Psoas muscle (tissue), 8 donors: ENCODE results near the gene TSSK6. TPM values are rescaled to one million over a fixed set of nuclear protein-coding genes. Genes with fewer than 3 reads are reported as not detected.

Experiments
- ATAC-seq, 4 donors: fragments of 200-7000 bp; cut with Tn5 transposase; one replicate each; pipeline ENCODE4 v1.9.1; 2020; ENCODE audit warnings: moderate library complexity in 3 of 4, mild to moderate bottlenecking in 2 of 4
- DNase-seq, 2 donors: peaks; one replicate each; pipeline ENCODE4 v3.0.0-alpha.2; 2020
- H3K27ac ChIP-seq: fragments of 200-600 bp; one replicate; pipeline ENCODE4 v1.8.0; 2022
- H3K27me3 ChIP-seq, 3 donors: fragments of 200-600 bp in 1 of 3; one replicate each; pipeline versions ENCODE4 v1.6.1 to v1.8.0; 2013 to 2022; ENCODE audit warnings: low read length in 2 of 3, mild to moderate bottlenecking in 2 of 3, moderate library complexity in 1 of 3; ENCODE audit not compliant: insufficient read depth in 3 of 3
- H3K36me3 ChIP-seq, 2 donors: fragments of 200-600 bp in 1 of 2; one replicate each; pipeline versions ENCODE4 v1.6.1 to v1.8.0; 2013 to 2022; ENCODE audit warnings: low read depth in 1 of 2, mild to moderate bottlenecking in 1 of 2, moderate library complexity in 1 of 2; ENCODE audit not compliant: insufficient read depth in 1 of 2
- H3K4me1 ChIP-seq: fragments of 200-600 bp; one replicate; pipeline ENCODE4 v1.8.0; 2022
- H3K4me3 ChIP-seq: fragments of 200-600 bp; one replicate; pipeline ENCODE4 v1.8.0; 2022; ENCODE audit warnings: mild to moderate bottlenecking
- H3K9me3 ChIP-seq: fragments of 200-600 bp; one replicate; pipeline ENCODE4 v1.8.0; 2022
- WGBS, 3 donors: extraction: QIAGEN DNeasy Blood & Tissue Kit; methylation state at CpG; one replicate each; pipeline versions ENCODE4 v1.1.6 to v1.1.7; 2013; 5-methylcytosine and 5-hydroxymethylcytosine counted together
- intact Hi-C, 2 donors: fragments of 100-400 bp; cut with DNase I; formaldehyde crosslinking; loops; one replicate each; pipeline versions ENCODE4 v1.11.0 to v1.14.2; 2022
- polyA plus RNA-seq, 3 donors: library from polyadenylated mRNA; stranded (reverse); fragments of 200-250 nt; gene quantifications; one replicate each; pipeline ENCODE4 v1.2.3, GENCODE V29; 2013
- total RNA-seq, 4 donors: library from RNA; stranded (reverse); fragmentation: NEBNext Ultra II Directional in 2 of 4; extraction: Animal tissue kit (Norgen Biotek cat#: 25700) in 2 of 4; gene quantifications; one replicate each; pipeline versions ENCODE4 v1.2.1 to v1.2.4, GENCODE V29; 2021 to 2023
- TF ChIP-seq, protein P1 (sequence below): fragments of 200-600 bp; IDR thresholded peaks from one replicate; pipeline ENCODE4 v1.8.0; 2022; ENCODE audit warnings: antibody characterized with exemption
- donor health status: healthy with polysubstance abuse.
- donor health status: DM: no; HTN: no; CAD: no; lungs with moderate emphysema.
- donor health status: Bipolar disorder and iron deficiency.
- donor health status: healthy.
- donor health status: DM: yes; HTN: yes; CAD: no.
- donor health status: DM: no; HTN: no; CAD: no.
- donor health status: DM: no; HTN: no; CAD: no.
- donor health status: DM: yes; HTN: yes; CAD: no.

The TSSK6 gene
- total and polyA plus RNA-seq, 7 donors = 0.37 to 3.2 (median 0.99) TPM; not detected in 1

DNA sequence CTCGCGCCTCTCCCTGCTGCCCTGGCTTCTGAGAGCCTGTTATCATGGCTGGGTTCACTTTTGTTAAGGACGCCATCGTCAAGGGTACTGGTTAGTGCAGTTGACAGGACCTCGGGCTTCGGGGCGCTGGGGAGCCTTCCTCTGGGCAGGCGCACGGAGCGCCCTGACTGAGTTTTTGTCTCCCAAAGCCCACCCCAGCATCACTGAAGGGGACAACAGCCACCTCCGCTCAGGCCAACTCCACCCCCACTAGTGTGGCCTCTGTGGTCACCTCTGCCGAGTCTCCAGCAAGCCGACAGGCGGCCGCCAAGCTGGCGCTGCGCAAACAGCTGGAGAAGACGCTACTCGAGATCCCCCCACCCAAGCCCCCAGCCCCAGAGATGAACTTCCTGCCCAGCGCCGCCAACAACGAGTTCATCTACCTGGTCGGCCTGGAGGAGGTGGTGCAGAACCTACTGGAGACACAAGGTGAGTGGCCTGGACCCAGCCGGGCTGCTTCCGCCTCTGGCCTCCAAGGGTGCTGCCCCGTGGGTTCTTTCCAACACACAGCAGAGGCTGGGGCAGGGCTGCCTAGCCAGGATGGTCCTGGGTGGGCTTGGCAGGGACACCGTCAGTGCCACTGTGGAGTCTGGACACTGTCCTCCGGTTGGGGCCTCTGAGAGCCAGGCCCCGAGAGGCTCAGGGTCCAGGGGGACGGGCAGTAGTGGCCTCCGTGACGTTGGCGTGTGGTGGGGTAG is 16.9 kb downstream of the TSSK6 start:
- Histone ChIP-seq H3K27me3 (no peaks in the 10 kb centered on the region), H3K9me3 (no peaks in the 10 kb centered on the region), H3K4me1 (no peaks in the 10 kb centered on the region), H3K27ac (no peak overlapping the region), H3K36me3 (peaks cover 14 to 95% of the 10 kb centered on the region in 2 donors), H3K4me3 (no peak overlapping the region)
- intact Hi-C loops = no loop called here
- no peak for ATAC-seq
- TF ChIP-seq, protein P1, sequence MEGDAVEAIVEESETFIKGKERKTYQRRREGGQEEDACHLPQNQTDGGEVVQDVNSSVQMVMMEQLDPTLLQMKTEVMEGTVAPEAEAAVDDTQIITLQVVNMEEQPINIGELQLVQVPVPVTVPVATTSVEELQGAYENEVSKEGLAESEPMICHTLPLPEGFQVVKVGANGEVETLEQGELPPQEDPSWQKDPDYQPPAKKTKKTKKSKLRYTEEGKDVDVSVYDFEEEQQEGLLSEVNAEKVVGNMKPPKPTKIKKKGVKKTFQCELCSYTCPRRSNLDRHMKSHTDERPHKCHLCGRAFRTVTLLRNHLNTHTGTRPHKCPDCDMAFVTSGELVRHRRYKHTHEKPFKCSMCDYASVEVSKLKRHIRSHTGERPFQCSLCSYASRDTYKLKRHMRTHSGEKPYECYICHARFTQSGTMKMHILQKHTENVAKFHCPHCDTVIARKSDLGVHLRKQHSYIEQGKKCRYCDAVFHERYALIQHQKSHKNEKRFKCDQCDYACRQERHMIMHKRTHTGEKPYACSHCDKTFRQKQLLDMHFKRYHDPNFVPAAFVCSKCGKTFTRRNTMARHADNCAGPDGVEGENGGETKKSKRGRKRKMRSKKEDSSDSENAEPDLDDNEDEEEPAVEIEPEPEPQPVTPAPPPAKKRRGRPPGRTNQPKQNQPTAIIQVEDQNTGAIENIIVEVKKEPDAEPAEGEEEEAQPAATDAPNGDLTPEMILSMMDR = no peak
- WGBS, 3 donors = 92 to 93% (median 92%) methylated on average over 33 of the region's 33 CpGs
- DNase-seq = no peak

GRCh38 chr19:19495614-19496603 is 19.4 kb downstream of the TSSK6 start:
- TF ChIP-seq, protein P1 = no peak
- no peaks in the 10 kb centered on the region for H3K4me1 ChIP-seq

DNA sequence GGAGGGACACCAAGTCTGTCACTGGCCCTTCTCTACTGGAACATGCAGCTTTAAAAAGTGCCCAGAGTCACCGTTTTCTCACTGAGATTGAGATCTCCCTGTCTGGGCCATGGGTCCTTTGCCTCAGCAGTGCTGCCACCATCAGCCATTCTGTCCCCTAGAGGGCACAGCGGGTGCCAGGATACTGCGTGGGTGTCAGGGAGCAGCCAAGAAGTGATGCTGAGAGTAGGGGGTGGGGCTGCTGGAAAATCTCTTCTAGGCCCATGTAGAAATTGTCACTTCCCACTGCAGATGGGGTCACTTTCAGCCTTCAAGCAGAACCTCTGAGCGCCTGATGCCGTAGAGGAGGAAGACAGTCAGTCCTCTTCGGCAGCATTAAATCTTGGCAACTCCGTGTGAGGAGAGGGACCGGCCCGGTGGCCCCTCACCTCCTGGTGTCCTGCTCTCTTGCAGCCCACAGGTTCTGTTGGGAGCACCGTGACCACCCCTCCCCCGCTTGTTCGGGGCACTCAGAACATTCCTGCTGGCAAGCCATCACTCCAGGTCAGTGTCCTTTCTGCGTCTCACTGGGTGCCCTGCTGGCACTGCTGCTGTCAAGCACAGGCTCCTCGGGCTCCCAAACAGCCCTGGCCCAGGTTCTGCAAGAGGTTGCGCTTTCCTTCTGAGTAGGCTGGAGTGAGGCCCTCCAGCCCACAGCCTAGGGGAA is 21.4 kb downstream of the TSSK6 start:
- Histone ChIP-seq H3K4me1 (peaks cover 13% of the 10 kb centered on the region), H3K27ac (no peak overlapping the region), H3K9me3 (no peaks in the 10 kb centered on the region), H3K27me3 (no peaks in the 10 kb centered on the region), H3K36me3 (peaks cover 7 to 63% of the 10 kb centered on the region in 2 donors), H3K4me3 (no peak overlapping the region)
- intact Hi-C loops = no loop called here
- DNase-seq = no peak
- TF ChIP-seq, protein P1 = no peak
- no peak for ATAC-seq
- WGBS, 3 donors = 71 to 84% (median 72%) methylated on average over 14 to 15 of the region's 15 CpGs

More at GRCh38 chr19:19495614-19496603, 19.4 kb downstream of the TSSK6 start:
- no peaks in the 10 kb centered on the region for H3K27me3 ChIP-seq
- no peak overlapping the region for H3K4me3 ChIP-seq
- H3K27ac ChIP-seq = no peak overlapping the region
- peaks cover 10 to 82% of the 10 kb centered on the region in 2 donors for H3K36me3 ChIP-seq
- intact Hi-C loops = no loop called here
- ATAC-seq (no peak), DNase-seq (no peak)
- no peaks in the 10 kb centered on the region for H3K9me3 ChIP-seq
- WGBS, 3 donors = 90 to 96% (median 91%) methylated on average over 30 of the region's 30 CpGs

DNA sequence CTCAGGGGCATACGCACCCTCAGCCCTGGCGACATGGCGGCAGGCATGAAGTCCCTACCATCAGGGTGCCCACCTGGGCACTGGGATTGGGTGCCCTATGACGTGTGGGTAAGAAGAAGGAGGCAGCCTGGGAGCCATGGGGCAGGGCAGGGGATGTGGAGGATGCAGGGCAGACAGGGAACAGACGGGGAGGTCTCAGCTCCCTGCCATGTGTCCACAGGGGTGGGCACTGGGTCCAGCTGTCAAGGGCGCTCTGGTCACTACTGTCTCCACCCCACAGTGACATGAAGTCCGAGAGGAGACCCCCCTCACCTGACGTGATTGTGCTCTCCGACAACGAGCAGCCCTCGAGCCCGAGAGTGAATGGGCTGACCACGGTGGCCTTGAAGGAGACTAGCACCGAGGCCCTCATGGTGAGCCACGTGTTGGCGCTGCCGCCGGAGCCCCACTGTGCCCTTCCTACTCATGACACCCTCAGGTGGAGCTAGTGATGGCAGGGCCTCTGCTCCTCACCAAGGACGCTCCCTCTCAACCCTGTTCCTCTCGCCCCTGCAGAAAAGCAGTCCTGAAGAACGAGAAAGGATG is 23.2 kb downstream of the TSSK6 start:
- intact Hi-C loops = no loop called here
- DNase-seq = peak in 1 of 2 donors; percentile 40

More for the DNA sequence above, 23.2 kb downstream of the TSSK6 start:
- WGBS, 3 donors = 84 to 93% (median 86%) methylated on average over 21 of the region's 21 CpGs
- no peak overlapping the region for H3K27ac ChIP-seq
- H3K4me3 ChIP-seq = no peak overlapping the region
- TF ChIP-seq, protein P1 = no peak
- peaks cover 30% of the 10 kb centered on the region for H3K4me1 ChIP-seq
- no peaks in the 10 kb centered on the region for H3K27me3 ChIP-seq
- ATAC-seq = no peak
- no peaks in the 10 kb centered on the region for H3K9me3 ChIP-seq
- H3K36me3 ChIP-seq = peaks cover 0 to 45% of the 10 kb centered on the region in 2 donors
